PFSK-1 (cell line): ENCODE measurements around the gene SLC16A7.

Experiments
- FOXP2 ChIP-seq: optimal IDR thresholded peaks from 2 replicates; pipeline ENCODE3; 2011; ENCODE audit warnings: borderline replicate concordance, control low read depth, inconsistent platforms; ENCODE audit not compliant: insufficient read depth; ENCODE audit errors: extremely low read length, extremely low read depth
- POLR2AphosphoS5 ChIP-seq: IDR thresholded peaks from 2 replicates; pipeline ENCODE4 v1.6.1; 2012; ENCODE audit warnings: low read depth, mild to moderate bottlenecking, control low read depth, low read length, moderate library complexity
- REST ChIP-seq, 2 experiments: IDR thresholded peaks; 2 replicates each; pipeline versions ENCODE4 v1.6.1 to v1.8.0; 2011 to 2012; ENCODE audit warnings: low read depth in 2 of 2, low read length in 2 of 2, control low read depth in 1 of 2, inconsistent platforms in 1 of 2, mild to moderate bottlenecking in 1 of 2, moderate library complexity in 1 of 2; ENCODE audit not compliant: insufficient read depth in 1 of 2
- SIN3A ChIP-seq: IDR thresholded peaks from 2 replicates; pipeline ENCODE4 v1.6.1; 2012; ENCODE audit warnings: mild to moderate bottlenecking, low read length, moderate library complexity, borderline replicate concordance; ENCODE audit not compliant: insufficient read depth
- TAF1 ChIP-seq: IDR thresholded peaks from 2 replicates; pipeline ENCODE4 v1.6.1; 2012; ENCODE audit warnings: low read length, control low read depth, borderline replicate concordance; ENCODE audit not compliant: insufficient read depth

The SLC16A7 gene

GRCh38 chr12:59708484-59708883 is 112.7 kb downstream of the SLC16A7 start:
- TF ChIP-seq SIN3A (no peak), REST (IDR thresholded peaks at IDR 0.05; ENCODE audit: insufficient read depth in 1 of 2, low read depth in 2 of 2, low read length in 2 of 2) (no peak), TAF1 (no peak), POLR2AphosphoS5 (no peak), FOXP2 (no peak)

- TF ChIP-seq POLR2AphosphoS5 (no peak), FOXP2 (no peak), REST (IDR thresholded peaks at IDR 0.05; ENCODE audit: insufficient read depth in 1 of 2, low read depth in 2 of 2, low read length in 2 of 2) (no peak), SIN3A (no peak), TAF1 (no peak)
These were observed 114.3 kb downstream of the SLC16A7 start for GRCh38 chr12:59710004-59710628.

GRCh38 chr12:59710964-59711363 is 115.1 kb downstream of the SLC16A7 start:
- TF ChIP-seq REST (IDR thresholded peaks at IDR 0.05; ENCODE audit: insufficient read depth in 1 of 2, low read depth in 2 of 2, low read length in 2 of 2) (no peak), FOXP2 (no peak), TAF1 (no peak), SIN3A (no peak), POLR2AphosphoS5 (no peak)

GRCh38 chr12:59715434-59715833 is 119.6 kb downstream of the SLC16A7 start:
- no peak for TF ChIP-seq TAF1
- no peak for TF ChIP-seq REST (IDR thresholded peaks at IDR 0.05; ENCODE audit: insufficient read depth in 1 of 2, low read depth in 2 of 2, low read length in 2 of 2)
- TF ChIP-seq FOXP2, result no peak
- TF ChIP-seq POLR2AphosphoS5, result no peak
- no peak for TF ChIP-seq SIN3A

- TF ChIP-seq TAF1, result no peak
- TF ChIP-seq POLR2AphosphoS5, result no peak
- no peak for TF ChIP-seq REST (IDR thresholded peaks at IDR 0.05; ENCODE audit: insufficient read depth in 1 of 2, low read depth in 2 of 2, low read length in 2 of 2)
- TF ChIP-seq SIN3A, result no peak
- no peak for TF ChIP-seq FOXP2
These were observed 120.2 kb downstream of the SLC16A7 start for GRCh38 chr12:59716043-59716442.
